ENCODE data around the gene ZNF516. TPM values are rescaled to one million over a fixed set of nuclear protein-coding genes. Genes with fewer than 3 reads are reported as not detected.

ZNF516 gene
- total RNA-seq, 4 donors from 2014 or later = 11.2 to 27.7 (median 16.6) TPM

DNA sequence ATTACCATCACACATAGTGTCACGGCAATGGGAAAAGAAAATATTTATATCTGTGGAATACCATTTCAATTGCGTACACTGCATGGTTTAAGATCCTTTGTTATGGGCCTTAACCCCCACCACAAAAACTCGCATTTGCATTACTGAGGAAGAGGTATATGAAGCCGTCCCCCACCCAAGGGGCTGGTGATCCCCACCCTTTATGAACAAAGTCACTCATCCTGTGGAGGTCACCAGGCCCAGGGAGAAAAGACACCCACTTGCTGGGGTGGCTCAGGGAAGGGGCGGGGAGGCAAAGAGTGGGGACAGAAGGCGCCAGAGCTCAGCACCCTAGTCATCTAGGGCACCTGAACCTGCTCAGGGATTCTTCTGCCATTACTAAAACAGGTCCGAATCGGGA lies 133.8 kb downstream of the ZNF516 start:
- DNase-seq (ENCODE audit: low spot score) (no peak), ATAC-seq (ENCODE audit: low FRiP score) (no peak)
- TF ChIP-seq, protein P1, sequence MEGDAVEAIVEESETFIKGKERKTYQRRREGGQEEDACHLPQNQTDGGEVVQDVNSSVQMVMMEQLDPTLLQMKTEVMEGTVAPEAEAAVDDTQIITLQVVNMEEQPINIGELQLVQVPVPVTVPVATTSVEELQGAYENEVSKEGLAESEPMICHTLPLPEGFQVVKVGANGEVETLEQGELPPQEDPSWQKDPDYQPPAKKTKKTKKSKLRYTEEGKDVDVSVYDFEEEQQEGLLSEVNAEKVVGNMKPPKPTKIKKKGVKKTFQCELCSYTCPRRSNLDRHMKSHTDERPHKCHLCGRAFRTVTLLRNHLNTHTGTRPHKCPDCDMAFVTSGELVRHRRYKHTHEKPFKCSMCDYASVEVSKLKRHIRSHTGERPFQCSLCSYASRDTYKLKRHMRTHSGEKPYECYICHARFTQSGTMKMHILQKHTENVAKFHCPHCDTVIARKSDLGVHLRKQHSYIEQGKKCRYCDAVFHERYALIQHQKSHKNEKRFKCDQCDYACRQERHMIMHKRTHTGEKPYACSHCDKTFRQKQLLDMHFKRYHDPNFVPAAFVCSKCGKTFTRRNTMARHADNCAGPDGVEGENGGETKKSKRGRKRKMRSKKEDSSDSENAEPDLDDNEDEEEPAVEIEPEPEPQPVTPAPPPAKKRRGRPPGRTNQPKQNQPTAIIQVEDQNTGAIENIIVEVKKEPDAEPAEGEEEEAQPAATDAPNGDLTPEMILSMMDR (IDR thresholded peaks at IDR 0.05) = no peak

DNA sequence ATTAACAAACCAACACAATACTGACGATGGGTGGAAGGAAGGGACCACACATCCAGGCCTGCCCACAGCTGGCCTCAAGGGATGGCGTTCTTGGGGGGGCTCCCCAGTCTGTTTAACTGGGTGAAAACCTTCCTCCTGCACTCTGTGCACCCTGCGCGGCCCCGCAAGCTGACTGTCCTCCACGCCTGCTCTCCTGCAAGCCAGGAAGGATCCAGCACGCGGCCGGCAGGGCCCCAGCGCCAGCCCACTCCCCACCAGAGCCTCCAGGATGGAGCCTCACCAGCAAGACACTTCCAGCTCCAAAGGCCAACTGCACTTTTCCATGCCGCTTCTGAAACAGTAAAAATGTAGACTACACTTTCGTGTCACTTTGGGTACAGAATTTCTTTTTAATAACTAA lies 135.1 kb downstream of the ZNF516 start:
- TF ChIP-seq, protein P1 (IDR thresholded peaks at IDR 0.05) = no peak
- DNase-seq (ENCODE audit: low spot score) (no peak), ATAC-seq (ENCODE audit: low FRiP score) (no peak)

DNA sequence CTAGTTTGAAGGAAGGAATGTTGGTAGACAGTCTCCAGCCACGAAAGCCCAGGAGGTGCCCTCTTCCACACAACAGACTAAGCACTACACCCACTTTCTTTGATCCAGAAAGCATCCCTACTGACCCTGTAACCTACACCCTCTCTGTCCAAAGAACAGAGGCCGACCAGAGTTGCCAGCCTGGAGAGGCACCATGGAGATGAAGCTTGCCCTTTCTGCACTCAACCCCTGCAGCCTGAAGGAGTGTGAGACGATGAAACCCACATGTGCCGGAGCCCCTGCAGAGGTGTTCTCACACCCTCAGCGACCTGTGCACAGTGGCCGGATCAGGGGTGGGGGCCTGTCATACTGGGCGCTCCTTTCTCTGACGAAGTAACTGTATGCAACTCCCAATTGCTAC lies 136.3 kb downstream of the ZNF516 start:
- DNase-seq (ENCODE audit: low spot score) (no peak), ATAC-seq (ENCODE audit: low FRiP score) (no peak)
- TF ChIP-seq, protein P1 (IDR thresholded peaks at IDR 0.05) = no peak

DNA sequence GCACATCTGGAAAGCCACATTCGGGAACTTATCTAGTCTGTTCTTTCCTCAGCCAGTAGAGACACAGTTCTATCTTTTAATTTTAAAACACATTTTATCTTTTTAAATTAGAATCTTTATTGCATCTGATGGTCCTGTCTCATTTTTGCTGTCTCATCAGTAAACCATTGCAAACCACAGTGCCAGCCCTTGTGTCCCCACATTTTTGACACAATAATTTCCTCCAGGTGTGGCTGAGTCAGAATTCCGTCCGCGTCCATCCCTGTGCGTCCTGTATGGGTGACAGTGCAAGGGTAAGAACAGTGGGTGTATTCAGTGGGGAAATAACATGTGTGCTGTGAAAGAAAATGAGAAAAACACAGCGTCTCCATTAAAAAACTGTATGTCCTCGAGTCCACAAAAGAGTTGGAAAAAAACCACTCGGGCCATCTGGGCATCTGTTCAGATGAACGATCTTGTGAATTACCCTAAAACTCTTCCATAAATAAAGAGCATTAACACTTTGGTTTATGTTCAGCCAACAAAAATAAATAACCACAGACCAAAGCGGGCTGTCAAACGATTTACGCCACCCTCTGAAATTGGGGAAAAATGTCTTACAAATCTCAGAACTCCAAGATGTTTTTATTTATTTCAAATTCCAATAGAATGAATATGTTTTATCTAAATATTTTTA lies 137.3 kb downstream of the ZNF516 start:
- TF ChIP-seq, protein P1 (IDR thresholded peaks at IDR 0.05) = no peak
- ATAC-seq (ENCODE audit: low FRiP score) (no peak), DNase-seq (ENCODE audit: low spot score) (no peak)

DNA sequence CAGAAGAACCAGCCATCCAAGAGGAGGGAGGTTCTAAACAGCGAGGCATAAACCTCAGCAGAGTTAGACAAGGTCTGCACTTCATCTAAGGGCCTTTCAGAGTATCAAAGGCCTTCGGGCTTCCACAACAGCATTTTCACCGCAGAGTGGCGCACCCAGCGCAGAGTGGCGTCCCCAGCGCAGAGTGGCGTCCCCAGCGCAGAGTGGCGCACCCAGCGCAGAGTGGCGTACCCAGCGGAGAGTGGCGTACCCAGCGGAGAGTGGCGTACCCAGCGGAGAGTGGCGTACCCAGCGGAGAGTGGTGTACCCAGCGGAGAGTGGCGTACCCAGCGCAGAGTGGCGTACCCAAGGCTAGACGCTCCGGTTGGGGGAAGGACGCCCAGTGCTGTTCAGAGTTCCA lies 137.9 kb downstream of the ZNF516 start:
- ATAC-seq (ENCODE audit: low FRiP score) (no peak), DNase-seq (ENCODE audit: low spot score) (no peak)
- TF ChIP-seq, protein P1 (IDR thresholded peaks at IDR 0.05) = no peak

DNA sequence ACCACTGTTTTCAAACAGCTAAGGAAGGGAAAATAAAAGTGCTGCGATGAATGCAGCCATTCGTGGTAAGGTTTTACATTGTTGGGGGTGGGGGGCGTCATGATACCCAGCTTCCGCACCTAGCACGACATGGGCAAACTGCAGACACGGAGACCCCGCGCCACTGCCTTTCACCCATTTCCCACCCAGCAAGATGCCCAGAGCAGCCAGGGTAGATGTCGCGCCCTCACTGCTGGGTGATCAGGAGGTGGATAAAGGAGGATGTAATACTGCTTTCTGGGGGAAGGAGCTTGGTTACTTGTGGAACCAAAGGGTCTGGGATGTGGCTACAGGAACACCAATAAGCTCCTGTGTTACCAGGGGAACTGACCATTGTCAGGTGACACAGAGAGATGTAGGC lies 138.4 kb downstream of the ZNF516 start:
- DNase-seq (ENCODE audit: low spot score) (no peak), ATAC-seq (ENCODE audit: low FRiP score) (no peak)
- TF ChIP-seq, protein P1 (IDR thresholded peaks at IDR 0.05) = no peak

DNA sequence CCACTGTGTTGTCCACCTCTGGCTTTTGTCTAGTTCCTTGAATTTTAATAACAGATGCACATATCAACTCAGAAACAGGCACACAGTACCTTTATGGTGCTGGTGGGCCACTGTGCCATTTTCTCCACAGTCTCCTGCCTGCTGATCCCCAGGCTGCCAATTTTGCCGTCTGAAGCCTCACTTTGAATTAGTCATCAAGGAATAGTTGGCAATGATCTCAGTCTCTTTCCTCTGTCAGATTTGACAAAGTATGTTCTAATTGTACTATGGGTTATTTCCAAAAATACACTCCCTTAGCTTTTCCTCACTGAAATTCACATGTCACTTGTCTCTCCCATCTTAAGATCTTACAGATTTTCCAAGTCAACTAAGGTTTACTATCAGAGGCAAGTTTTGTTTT lies 140.7 kb downstream of the ZNF516 start:
- TF ChIP-seq, protein P1 (IDR thresholded peaks at IDR 0.05) = no peak
- ATAC-seq (ENCODE audit: low FRiP score) = peak; percentile 50
- no peak for DNase-seq (ENCODE audit: low spot score)
